HG03196 (cell line): Measurements from ENCODE around the gene ARHGAP42.
A peak's percentile ranks its signal among the peaks of the same experiment; 100 is the strongest.

Experiments used
- ATAC-seq: cut with Tn5 transposase; IDR thresholded peaks from one replicate; pipeline ENCODE4 v1.9.1; 2021; ENCODE audit not compliant: unreplicated experiment

ARHGAP42 gene

DNA sequence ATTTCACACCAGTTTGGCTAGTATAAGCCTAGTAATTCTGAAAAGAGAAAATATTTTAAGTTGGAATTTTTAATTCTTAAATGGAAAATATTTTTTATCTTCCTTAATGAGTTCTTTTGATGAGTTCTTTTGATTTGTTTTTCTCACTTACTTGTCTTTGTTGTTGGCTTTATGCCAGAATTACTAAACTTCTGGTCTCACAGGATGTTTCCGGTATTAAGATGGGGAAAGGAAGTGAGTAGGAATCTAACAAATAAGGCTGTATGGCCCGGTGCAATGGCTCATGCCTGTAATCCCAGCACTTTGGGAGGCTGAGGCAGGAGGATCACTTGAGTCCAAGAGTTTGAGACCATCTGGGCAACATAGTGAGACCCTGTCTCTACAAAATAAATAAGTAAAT lies 106.4 kb downstream of the ARHGAP42 start:
- ATAC-seq = no peak

DNA sequence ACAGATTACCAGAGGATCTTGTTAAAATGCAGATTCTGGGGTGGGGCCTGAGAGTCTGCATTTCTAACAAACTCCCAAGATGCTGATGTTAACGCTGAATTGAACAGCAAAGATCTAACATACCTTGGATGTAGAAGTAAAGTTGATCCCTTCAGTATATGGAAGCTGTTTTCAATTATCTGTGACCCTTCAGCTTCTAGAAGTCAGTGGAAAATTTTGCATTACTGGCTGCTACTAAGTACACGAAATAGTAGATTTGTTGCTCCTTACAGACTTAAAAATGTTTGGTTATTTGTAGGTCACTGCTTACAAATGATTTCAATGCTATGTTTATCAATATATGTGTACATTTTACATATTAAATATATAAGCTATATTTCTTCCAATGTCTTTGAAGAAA lies 107.4 kb downstream of the ARHGAP42 start:
- no peak for ATAC-seq

DNA sequence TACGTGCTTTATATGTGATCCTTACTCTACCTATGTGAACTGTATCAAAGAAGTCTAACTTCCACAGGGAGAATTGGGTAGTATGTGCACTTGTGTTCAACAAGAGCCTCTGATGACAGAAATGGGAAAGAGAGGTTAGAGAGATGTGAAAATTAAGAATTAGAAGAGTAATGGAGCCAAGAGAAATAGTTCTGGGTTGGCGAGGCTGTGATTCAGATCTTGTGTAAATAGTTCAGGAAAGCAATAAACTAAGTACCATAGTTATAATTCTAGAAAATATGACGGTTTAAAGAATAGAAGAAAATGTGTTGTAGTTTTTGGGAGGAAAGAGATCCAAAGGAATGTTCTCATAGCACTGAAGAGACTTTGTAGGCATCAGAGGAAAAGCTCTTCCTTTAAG lies 112.4 kb downstream of the ARHGAP42 start:
- no peak for ATAC-seq

DNA sequence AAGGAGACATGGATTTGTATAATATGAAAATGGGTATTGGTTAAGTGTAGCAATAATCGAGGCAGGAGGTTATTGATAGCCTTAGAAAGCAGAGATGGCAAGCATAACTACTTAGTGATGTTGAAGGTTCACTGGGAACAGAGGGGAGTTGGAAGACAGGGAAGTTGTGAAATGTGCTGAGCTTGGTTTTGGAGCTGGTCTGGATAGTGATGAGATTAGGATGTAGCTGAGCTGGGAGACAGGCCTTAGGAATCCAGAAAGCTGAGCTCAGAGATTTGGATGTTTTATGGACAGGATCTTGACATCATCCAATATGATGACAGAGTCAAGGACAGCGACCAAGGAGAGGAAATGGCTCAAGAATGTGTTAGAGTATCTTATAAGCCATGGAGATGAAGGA lies 113.1 kb downstream of the ARHGAP42 start:
- ATAC-seq = no peak

DNA sequence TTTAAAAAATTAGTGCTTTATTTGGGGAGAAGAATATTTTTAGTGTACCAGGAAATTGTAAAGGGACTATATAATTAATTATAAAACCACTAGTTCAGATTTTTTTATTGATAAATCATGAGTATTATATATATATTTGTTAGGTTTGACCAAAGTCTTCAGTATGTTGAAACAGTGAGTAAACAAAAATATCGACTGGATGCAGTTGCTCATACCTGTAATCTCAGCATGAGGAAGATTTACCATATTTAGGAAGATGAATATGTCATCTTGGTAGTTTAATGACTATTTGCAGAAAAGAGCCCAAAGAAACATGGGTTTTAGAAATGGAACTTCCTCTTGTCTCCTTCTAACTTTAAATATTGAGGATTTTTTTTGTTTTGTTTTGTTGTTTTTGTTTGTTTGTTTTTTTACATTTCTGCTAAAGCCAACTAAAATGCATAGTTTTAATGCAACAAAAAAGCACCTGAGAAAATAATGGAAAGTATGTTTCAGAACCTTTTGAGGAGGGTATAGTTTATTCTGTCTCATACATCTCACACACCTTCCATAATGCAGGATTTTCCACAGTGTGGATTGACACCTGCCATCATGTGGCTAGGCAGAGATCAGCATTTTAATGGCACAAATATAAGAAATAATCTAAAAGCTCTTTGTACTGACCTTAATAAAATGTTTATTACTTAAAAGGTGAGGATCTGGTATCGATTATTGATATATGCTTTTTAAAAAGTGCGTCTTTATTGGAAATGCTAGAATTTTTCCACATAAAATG lies 114.3 kb downstream of the ARHGAP42 start:
- ATAC-seq = no peak

DNA sequence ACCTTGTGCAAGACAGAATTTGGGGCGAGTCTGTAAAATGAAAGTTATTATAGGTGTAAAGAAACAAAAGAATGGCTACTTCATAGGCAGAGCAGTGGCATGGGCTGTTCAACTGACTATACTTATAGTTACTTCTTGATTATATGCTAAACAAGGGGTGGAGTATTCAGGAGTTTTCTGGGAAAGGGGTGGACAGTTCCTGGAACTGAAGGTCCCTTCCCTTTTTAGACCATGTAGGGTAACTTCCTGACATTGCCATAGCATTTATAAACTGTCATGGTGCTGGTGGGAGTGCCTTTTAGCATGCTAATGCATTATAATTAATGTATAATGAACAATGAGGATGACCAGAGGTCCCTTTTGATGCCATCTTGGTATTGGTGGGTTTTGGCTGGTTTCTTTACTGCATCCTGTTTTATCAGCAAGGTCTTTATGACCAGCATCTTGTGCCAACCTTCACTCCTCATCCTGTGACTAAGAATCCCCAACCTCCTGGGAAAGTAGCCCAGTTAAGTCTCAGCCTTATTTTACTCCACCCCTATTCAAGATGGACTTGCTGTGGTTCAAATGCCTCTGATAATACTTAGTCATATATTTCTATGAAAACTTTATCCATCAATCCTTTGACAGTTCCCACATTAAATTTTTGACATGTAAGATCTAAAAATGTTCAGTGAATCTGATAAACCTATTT lies 118.6 kb downstream of the ARHGAP42 start:
- ATAC-seq = no peak

DNA sequence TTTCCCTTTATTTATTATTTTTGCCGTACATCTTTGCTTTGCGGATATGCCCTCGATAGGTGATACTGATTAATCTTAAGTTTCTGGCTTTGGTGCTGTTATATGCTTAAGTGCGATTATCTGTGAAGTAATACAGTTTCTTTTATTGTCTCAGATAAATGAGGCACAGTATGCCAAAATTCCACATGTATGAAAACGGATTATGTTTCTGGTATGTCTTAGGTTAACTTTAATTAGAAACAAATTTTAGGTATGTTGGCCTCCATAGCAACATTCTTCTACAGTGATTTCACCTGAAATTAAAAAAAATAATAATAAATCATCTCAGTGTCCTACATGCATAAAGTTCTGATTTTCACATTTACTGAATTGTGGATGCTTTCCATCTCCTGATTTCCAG lies 119.2 kb downstream of the ARHGAP42 start:
- ATAC-seq = no peak

DNA sequence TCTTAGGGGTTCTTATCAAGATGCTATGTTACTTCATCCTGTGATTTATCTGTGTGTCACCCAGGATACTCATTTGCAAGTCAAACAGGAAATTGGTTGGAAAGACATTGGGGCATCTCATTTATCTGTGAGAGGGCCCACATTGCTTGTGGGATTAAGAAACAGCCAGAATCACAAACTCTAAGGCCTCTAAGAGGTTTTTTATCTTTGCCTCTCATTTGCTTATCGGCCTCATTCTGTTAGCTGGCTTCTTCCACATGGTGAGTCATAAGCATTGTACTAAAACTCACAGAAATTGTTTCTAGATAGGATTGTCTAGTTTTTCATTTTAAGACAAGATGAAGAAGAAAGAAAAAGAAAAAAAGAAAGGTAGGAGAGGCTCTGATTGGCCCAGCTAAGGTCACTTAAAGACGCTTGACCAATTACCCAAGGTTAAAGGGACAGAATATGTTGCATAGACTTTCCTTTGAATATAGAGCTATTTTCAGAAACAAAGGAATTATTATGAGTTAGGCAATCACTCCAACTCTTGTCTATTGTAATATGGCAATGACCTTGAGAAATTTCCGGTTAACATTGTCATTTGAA lies 121.9 kb downstream of the ARHGAP42 start:
- ATAC-seq = no peak

DNA sequence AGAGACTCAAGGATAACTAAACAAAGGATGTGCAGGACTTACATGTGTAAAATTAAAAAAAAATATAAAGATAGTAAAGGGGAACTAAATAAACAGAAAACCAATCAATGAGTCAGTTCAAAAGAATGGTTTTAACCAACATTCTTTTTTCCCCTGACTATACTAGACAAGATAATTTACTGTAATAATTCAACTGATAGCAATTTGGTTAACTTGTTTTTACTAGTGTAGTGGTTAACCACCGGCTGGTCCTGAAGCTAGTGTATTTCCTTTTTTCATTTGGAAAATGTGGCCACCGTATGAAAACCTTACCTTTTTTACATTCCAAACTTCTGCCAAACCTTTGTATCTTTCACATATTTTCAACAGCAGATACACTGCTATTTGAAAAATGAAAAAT lies 123.1 kb downstream of the ARHGAP42 start:
- ATAC-seq = no peak

DNA sequence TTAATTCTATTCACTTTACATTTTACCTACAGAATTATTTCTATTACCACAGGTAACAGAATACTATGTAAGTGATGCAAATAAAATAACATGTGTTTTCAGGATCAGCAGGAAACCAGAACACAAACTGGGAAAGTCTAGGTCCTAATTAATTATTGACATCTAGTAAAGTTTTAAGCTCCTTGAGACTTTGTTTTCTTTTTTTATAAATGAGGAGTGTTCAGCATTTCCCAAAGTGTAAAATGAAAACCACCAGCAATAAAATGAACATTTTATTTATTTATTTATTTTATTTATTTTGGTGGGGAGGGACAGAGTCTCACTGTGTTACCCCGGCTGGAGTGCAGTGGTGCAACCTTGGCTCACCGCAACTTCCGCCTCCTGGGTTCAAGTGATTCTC lies 123.6 kb downstream of the ARHGAP42 start:
- no peak for ATAC-seq

DNA sequence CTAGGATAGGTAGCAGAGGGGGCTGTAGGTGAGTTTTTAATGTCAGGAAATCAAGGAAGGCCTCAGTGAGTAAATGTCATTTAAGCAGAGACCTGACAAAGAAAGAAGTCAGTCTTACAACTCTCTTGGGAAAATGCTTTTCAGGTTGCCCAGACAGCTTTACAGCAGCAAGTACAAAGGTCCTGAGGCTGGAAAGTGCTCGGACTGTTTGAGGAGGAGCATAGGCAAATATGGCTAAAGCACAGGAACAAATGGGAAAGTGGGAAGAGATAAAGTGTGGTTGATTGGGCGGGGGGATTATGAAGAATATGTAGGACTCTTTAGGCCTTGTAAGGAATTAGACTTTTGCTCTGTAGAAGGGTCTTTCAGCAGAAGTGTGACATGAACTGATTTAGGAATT lies 125.4 kb downstream of the ARHGAP42 start:
- no peak for ATAC-seq

DNA sequence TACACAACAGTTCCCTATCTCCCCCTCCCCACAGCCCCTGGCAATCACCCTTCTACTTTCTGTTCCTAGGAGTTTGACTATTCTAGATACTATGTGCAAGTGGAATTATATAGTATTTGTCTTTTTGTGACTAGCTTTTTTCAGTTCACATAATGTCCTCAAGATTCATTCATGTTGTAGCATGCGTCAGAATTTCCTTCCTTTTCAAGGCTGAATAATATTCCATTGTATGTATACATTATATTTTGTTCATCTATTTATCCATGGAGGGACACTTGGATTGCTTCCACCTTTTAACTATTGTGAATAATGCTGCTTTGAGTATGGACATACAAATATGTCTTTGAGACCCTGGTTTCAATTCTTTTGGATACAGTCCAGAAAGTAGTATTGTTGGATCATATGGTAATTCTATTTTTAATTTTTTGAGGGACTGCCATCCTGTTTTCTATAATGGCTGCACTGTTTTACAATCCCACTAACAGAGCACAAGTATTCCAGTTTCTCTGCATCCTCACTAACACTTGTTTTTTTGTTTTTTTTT lies 128.8 kb downstream of the ARHGAP42 start:
- no peak for ATAC-seq

DNA sequence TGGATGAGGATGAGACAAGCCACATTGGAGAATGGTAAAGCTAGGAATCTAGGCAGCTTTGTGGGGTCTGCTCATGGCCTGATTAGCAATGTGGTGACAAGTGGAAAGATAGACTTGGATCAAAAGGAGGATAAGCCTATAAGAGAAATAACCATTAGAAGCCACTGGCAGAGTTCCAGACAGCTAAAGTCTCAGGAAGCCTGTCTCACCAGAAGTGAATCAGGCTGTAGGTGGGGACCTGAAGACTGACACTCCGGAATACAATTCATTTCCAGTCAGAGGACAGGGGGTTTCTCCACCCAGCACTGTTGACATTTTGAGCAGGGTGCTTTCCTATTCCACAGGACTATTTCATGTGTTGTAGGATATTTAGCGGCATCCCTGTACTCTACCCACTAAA lies 129.7 kb downstream of the ARHGAP42 start:
- no peak for ATAC-seq

DNA sequence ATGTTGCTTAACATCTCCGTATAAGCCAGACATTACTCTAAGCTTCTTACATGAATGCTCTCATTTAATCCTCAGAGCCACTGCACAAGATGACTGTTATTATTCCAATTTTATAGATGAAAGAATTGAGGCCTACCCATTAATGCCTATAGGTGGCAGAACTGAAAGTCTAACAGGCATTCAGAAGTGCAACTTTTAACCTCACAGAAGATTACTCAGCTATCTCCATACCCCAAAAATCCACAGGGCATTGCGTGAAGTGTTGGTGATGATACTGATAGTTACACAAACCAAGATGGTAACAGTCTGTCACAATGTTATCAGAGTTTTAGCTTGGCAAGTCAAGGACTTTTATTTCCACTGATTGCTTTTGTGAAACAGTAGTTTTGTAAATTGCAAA lies 130.5 kb downstream of the ARHGAP42 start:
- no peak for ATAC-seq

DNA sequence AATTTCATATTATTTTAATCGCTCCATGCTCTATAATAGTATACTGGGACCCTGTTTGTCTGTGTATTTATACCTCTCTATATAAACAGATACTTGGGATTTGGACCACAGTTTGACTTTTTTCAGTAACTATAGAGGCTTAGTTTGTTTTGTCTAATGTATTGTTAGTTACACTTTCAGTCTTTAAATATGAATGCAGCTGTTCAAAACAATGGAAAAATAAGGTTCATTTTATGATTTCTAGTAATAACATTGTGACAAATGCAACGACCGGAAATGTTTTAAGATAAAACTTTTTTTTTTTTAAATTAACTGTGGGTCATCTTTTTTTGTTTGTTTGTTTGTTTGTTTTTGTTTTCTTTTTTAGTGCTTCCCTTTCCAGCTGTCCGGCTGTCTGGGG lies 133.5 kb downstream of the ARHGAP42 start:
- no peak for ATAC-seq

DNA sequence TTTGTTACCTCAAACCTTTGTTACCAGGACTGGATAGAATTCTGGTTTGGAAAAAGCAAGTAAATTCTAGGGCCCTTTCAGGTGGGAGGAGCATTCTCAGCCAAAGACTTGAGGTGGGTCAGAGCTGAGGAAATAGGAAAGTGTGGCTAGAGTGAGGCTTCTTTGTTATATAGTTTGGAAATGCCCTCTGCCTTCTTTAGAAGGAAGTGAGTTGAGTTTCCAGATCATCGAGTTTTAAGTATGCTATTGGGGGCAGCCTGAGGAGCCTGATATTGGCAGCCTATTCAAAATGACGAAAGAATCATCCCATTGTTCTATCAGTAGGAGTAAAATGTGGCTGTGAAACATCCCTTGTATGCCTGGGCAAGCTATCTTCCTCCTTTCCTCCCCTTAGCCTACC lies 134.1 kb downstream of the ARHGAP42 start:
- ATAC-seq = no peak

DNA sequence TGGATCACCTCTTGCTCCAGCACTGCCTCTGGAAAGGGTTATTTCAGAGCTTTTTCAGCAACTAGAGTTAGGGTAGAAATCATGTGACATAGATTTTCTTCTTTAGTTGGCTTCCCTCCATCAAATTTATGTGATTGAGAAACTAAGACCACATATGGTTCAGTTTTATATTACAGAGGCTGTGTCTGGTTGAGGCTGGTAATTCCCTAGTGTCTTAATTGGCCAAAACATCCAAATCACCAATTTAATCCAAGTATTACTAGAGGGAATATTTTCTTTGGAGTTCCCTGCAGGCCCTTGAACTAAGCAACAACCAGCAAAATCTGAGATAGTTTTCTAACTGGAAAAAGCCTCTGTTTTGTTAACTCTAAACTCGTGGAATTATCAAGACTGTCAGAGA lies 136.3 kb downstream of the ARHGAP42 start:
- ATAC-seq = no peak

DNA sequence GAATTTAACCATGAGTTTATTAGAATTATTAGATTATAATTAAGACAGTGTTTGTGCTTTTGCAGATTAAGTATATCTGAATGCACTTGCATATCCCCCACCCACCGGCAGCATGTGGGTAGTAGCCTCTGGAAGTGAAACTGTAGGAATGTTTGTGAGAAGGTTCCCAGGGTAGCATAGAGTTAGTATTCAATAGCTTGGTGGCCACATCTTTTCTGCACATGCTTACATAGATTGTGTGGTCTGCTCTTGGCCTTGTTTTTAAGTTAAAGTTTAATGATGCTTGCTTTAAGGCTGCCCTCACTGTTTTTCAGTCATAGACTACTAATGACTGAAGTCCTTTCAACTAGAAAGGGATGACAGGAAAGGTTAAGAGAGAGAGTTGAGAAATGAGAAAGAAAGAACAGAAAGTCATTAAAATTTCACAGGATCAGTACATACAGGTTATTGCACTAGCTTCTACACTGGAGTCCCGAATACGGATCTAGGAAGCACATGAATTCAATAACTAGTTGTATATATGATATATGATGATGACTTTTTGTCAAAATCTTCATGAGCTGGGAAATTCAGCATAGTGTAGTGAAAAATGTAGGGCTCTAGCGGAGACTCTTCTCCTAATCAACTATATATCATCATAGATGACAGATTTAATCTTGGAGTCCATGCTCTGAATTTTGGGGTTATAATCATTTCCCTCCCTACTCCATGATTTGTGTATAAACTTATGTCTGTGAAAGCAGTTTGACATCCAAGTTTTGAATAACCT lies 137.1 kb downstream of the ARHGAP42 start:
- ATAC-seq = no peak

DNA sequence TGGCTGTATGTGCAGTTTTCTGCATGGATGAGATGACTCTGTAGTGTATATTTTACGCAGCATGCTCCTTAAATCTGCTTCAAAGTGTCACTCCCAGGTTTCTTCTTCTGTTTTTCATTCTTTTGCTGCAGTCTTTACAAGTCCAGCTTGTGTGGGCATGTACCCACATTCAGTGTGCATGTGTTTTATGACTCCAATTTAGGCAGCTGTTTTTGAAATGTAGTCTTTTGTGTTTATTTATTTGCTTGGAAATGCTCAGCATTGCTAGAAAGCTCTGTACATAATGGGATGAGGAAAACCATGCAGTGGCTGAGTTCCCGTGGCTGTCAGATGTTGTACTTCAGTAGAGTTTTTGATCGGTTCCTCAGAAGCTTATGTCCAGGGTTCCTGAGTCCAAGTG lies 138.5 kb downstream of the ARHGAP42 start:
- ATAC-seq = no peak

DNA sequence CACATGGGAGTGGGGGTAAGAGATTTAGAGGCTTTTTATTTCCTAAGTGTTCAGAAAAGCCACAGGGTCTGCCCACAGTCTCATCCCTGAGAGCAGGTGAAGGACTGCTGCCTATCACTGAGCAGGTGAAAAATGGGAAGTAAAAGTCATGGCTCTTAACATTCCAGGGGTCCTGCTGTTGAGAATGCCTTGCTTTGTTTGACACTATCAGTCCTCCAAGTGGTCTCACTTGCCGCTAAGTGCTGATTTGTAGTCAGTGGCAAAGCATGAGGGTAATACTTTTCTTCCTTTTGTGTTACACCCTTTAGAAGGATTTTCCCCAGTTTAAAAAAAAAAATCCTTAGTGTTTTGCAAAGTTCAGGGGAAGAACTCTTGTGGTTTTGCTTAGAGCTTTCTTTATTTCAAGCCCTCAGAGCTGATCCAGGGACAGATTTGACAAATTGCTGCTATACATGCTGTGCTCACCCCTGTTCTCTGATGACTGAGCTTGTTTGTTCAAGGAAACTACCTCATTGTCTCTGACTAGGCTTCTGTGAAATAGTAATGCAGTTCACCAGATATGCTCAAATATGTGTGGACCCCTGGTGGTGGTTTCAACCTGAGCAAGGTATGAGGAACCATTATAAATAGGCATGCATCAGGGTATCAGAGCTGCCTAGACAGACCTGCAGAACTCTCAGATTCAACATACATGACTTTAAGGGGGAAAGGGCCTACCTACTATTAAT lies 141.0 kb downstream of the ARHGAP42 start:
- ATAC-seq = peak; percentile 59

DNA sequence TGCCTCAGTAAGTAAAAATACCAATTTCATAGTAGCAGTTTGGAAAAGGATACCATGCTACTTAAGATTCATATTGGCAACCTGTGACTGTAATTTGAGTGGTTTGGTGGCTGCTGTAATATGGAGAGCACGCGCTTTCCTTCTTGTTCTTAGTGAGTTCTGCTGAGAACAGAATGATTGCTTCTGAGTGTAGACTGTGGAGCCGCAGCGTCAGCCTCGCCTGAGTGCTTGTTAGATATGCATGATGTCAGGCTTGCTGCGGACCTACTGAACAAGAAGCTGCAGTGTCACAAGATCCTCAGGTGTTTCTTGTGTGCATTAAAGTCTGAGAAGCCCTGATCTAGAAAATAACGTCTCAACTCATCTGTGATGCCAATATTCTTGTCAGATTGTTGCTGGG lies 143.2 kb downstream of the ARHGAP42 start:
- ATAC-seq = no peak
